GM19397 (cell line): ENCODE data around the gene NPDC1.
"Not testable (repeated sequence)": the region's sequence is repeated elsewhere in the genome, so short reads cannot be mapped to it uniquely, and the experiment has no call there.

ENCODE experiments used
- ATAC-seq: cut with Tn5 transposase; IDR thresholded peaks from one replicate; pipeline ENCODE4 v1.9.1; 2021; ENCODE audit warnings: mild to moderate bottlenecking, moderate library complexity; ENCODE audit not compliant: unreplicated experiment

Gene NPDC1

DNA sequence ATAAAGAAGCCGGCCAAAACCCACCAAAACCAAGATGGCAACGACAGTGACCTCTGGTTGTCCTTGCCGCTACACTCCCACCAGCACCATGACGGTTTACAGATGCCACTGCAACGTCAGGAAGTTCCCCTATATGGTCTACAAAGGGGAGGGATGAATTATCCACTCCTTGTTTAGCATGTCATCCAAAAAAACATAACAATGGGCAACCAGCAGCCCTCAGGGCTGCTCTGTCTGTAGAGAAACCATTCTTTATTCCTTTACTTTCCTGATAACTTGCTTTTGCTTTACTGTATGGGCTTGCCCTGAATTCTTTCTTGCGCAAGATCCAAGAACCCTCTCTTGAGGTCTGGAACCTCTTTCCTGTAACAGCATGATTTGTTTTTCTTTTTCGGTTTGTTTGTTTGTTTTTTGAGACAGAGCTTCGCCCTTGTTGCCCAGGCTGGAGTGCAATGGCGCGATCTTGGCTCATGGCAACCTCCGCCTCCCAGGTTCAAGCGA lies 29.3 kb upstream of the NPDC1 start:
- ATAC-seq, result no peak

DNA sequence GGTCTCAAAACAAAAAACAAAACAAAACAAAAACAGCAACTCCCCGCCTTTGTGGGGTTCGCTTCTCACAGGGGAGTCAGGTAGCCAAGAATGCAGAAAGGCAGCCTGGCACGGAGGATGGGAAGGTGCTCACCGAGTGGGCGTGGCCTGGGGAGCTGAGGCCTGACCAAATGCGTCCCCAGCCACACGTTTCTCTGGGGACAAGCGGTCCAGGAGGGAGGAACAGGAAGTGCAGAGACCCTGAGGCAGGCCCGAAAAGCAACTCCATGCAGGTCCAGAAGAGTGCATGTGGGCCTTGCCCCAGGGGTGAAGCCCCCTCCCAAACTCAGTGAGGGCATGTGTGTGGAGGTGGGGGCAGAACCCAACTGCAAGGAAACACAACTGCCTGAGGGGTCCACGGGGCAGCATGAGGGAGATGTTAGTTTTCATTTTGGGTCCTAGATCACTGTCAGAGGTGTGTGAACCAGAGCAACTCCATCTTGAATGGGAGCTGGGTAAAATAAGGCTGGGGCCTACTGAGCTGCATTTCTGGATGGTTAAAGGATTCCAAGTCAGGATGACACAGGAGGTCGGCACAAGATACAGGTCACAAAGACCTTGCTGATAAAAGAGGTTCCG lies 28.8 kb upstream of the NPDC1 start:
- no peak for ATAC-seq

- ATAC-seq, result no peak
Observed at GRCh38 chr9:137073992-137074399, 28.0 kb upstream of the NPDC1 start.

- no peak for ATAC-seq
Observed at GRCh38 chr9:137071282-137071681, 25.3 kb upstream of the NPDC1 start.

DNA sequence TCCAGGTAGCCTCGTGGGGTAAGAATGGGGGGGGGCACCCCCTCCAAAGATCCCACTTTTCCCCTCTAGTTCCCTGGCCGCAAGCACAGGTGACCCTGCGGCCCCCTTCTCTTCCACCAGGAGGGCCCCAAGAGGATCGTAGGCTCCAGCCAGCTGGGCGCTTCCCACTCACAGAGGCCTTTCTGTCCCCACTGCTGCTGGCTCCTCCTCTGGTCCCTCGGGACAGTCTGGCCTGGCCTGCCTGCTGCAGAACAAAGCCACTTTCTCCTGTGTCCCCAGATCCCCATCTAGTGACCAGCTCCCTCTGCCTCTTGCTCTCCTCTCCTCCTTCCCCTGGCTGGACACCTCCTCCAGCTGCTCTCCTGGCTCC lies 24.9 kb upstream of the NPDC1 start:
- no peak for ATAC-seq

DNA sequence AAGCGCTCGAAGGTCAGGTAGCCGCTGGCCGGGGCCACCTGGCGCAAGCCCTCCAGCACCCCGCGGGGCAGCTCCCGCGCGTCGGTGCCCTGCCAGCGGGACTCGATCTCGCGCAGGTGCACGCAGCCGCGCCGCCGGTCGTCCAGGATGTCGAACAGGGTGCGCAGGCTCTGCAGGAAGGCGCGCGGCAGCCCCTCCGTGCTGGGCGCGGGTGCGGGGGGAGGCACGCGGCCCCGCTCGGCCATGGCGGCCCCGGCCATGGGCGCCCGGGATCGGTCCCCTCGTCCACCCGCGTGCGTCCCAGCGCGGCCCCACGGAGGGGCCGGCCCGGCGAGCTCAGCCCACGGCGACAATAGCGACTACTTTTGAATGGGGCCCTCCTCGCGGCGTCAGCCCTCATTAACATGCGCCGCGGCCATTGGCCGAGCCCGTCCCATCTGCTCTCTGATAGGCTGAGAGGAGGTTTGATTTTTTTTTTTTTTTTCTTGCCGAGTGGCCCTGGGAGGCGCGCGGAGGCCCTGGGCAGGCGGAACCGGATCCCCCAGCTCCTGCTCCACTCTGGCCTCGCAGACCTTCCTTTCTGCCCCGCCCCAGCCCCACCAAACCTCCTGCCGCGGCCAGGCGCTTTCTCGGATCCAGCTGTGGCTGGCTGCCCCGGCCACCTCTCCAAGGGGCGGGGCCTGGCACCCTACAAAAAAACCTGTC lies 24.4 kb upstream of the NPDC1 start, which contains the start of gene SAPCD2:
TSS of gene SAPCD2 (minus strand) at position 357 of the 705 bp plus-strand sequence. CDS start at position 260, 97 bp downstream.
- ATAC-seq, result peak; percentile 68

- peak; percentile 17 for ATAC-seq
Observed at GRCh38 chr9:137069508-137070091, 23.6 kb upstream of the NPDC1 start.

DNA sequence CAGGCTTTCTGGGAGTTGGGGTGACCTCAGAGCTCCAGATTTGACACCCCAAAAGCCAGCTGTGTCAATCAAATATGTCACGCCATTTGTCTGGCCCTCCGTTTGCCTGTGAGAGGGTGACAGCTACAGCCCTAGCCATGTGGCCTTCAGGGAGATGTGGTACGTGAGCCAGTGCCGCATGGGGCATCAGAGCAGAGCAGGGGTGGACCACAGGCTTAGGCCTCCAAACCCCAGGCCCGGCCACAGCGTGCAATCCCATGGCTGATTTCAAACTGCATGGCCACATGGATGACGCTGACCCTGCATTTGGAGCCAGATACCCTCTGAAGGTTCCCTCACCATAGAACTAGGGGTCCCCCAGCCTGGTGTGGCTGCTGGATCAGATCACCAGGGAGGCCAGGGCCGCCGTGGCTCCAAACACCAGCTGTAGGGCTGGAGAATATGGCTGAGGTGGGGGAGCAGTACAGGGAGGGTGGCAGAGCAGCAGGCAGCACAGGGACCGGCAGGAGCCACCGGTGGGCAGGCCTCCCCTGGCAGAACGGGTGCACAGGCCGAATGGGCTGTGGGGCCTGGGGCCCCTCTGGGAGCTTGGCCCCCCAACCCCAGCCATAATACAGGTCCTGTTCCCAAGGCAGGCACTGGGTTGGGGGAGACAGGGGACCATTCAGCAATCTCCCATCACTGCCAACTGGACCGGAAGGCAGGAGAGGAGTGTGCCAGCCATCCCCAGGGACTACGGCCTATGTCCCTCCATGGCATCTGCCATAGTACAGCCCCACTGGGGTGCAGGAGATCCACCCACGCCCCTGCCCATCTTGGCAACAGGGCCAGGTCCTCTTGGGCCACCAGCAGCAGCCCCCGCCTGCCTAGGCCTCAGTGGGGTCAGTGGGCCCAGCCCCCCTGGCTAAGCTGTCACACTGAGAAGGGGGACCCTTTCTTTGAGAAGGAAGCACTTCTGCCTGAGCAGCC lies 22.8 kb upstream of the NPDC1 start:
- ATAC-seq, result no peak

- ATAC-seq, result no peak
Observed at GRCh38 chr9:137067860-137068538, 22.0 kb upstream of the NPDC1 start.

GRCh38 chr9:137066096-137066861 lies 20.3 kb upstream of the NPDC1 start:
- ATAC-seq, result no peak

- ATAC-seq, result no peak
Observed at GRCh38 chr9:137065336-137065967, 19.5 kb upstream of the NPDC1 start.

- no peak for ATAC-seq
Observed at GRCh38 chr9:137064880-137065164, 18.8 kb upstream of the NPDC1 start.

GRCh38 chr9:137064027-137064879 lies 18.3 kb upstream of the NPDC1 start:
- no peak for ATAC-seq

GRCh38 chr9:137063311-137064026 lies 17.5 kb upstream of the NPDC1 start:
- no peak for ATAC-seq

DNA sequence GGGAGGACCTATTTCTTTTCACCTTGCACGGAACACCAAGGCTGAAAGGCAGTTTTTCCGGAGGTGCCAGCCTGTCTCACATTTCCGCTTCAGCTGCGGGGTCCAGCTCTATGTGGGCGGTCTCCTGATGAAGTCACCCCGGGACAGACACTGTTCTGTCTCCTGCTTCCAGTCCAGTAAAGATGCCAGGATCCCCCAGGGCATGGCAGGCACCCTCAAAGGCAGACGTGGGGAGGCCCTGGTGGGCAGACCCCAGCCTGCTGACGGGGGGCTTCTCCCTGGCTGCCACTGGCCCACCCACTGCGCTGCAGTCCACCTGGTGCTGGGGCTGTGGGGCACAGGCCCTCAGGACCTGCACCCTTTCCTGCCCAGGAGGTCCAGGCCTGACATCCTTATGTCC lies 16.8 kb upstream of the NPDC1 start:
- ATAC-seq, result not testable (repeated sequence)

- ATAC-seq, result no peak
Observed at GRCh38 chr9:137062384-137062783, 16.4 kb upstream of the NPDC1 start.

DNA sequence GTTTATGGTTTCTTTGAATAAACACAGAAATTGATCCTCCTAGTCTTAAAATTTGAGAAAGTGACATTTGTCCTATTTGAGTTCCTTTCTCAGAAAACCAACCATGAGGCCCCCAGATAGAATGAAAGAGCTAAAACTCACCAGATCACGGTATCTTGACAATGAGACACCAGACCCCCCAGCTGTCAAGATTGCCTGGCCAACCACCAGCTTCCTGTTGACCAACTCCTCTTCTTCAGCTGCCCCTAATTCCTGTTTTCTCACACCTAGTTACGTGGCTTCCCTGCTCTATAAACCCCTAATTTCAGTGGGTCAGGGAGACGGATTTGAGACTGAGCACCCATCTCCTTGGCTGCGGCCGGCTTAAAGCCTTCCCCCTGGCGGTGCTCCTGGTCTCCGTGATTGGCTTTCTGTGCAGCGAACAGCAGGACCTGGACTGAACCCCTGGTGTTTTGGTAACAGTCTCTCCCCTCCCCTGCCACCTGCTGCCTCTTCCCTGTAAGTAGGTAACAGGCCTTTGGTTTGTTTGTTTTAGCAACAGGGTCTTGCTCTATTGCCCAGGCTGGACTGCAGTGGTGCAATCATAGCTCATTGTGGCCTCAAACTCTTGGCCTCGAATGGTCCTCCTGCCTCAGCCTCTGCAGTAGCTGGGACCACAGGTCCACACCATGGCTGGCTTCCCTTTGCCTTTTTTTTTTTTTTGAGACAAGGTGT lies 12.7 kb upstream of the NPDC1 start:
- no peak for ATAC-seq
